EL (cell line): ENCODE results near the gene RPRD1B.
"Not testable (repeated sequence)": the region's sequence is repeated elsewhere in the genome, so short reads cannot be mapped to it uniquely, and the experiment has no call there.

Source experiments
- DNase-seq: peaks from one replicate; pipeline ENCODE4 v3.0.0-alpha.2; 2016

Gene RPRD1B

DNA sequence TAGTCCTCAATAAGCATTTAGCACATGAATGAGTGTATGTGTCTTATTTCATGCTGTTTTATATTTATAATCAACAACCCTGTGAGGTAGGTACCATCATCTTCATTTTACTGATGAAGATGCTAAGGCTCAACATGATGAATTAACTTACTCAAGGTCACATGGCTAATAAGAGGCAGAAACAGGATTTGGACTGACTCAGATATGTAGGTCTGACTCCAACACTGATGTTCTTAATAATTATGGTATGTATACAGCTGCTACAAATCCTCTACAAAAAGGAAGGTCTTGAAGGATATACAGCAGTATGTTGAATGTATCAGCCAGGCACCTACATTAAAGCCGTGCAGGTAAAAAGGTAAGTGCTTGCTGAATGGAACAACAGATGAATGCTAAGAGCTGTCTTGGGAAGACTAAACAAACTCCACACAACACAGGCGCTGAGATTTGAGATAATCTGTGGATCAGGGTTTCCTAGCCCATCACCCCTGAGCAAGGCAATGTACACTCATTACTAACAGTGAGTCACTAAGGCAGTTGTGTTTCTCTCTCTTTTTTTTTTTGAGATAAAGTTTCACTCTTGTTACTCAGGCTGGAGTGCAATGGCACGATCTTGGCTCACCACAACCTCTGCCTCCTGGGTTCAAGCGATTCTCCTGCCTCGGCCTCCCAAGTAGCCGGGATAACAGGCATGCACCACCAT is 32.2 kb upstream of the RPRD1B start:
- DNase-seq, result peak; percentile 72

DNA sequence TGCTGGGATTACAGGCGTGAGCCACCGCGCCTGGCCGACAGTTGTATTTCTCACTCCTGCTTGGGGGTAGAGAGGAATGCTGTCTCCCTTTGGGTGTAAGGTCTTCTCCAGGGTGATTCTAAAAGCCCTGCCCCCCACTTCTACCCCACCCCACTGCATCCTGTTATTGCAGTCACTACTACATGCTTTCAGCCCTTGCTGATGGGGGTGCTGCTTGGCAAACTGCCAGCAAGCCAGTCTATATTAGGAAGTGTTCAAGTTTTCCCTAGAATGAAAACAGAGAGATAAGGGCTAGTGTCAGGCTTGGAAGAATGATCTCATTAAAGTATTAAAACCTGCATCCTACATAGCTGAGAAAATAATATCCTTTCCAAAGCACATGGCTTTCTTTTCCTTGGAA is 31.6 kb upstream of the RPRD1B start:
- peak; percentile 18 for DNase-seq

DNA sequence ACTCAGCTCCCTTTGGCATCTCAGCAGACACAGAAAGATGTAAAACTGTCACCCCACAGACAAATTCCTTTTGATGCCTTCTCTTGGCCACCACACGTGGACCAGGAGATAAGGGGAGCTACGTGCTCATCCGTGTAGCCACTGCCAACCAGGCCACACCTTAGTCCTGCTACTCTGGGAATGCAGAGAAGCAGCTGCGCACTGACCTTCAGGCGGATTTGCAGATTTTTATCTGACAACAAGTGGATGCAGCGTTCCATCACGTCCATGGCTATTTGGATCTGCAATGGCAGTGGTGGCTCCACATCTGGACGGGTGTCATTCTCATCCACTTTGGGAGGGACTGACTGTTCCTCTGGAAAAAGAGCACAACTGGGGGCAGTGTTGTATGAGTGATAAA is 31.1 kb upstream of the RPRD1B start:
- DNase-seq, result no peak

DNA sequence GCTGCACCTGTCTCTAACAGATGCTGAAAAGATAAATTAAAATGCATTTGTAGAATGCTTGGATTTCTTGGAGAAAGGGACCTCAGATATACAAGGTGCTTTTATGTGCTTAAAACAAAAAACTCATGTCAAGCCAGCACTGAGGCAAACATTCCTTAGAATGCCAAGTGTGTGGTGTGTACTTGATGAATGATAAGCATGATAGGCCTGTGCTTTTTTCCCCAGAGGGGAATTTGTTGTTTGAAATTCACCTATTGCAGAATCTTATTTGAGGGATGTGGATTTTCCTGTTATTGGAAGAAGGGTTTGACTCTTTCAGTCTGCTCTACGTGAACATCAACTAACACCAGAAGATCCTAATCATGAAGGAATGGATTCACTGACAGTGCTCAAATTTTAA is 29.1 kb upstream of the RPRD1B start:
- DNase-seq, result no peak

GRCh38 chr20:38005903-38006302 is 27.6 kb upstream of the RPRD1B start:
- DNase-seq, result no peak

- no peak for DNase-seq
These were observed 26.0 kb upstream of the RPRD1B start for GRCh38 chr20:38007526-38007925.

DNA sequence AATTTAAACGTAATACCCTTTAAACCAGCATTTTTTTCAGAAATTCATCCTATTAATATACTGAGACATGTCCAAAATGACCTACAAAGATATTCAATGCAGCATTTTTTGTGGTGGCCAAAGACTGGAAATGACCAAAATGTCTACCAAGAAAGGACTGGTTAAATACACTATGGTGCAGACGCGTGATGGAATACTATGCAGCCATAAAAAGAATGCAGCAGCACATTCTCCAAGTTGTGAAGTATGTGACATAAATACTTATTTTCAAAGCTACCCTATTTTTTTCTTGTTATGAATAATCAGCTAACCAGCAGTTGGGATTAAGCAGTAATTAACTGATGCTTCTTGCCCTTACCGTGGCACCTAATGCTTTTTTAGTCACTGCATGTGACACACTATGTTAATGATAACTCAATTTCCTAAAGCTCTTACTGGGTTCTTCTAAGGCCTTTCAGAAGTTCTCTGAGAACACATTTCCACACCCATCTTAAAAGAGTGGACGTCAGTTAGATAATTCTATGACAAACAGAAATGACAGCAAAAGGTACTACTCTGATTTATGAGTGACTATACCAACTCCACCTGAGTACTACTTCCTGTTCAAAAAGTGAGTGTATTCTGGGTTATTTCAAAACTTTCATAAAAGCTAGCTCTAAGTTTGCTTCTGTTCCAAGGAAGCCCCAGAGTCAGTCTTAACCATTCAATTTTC is 25.2 kb upstream of the RPRD1B start:
- no peak for DNase-seq

- DNase-seq, result not testable (repeated sequence)
These were observed 24.1 kb upstream of the RPRD1B start for GRCh38 chr20:38009416-38009815.

DNA sequence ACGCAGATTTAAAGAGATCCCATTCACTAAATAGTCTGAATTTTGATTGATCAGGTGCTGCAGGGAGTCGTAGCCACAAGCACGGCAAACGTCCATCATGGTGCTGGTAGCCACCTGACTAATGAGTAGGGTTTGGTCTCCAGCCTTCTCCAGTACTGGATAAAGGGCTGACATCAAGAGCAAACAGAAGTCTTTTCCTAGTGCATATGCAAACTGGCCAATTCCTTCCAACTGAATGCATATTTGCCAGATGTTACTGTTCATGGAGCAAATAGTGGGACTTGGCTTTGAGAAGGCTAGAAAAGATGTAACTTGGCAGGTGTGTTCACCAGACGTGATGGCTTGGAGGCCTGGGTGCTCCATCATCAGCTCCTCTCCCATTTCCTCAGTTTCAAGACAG is 21.9 kb upstream of the RPRD1B start:
- no peak for DNase-seq

- DNase-seq, result no peak
These were observed 21.2 kb upstream of the RPRD1B start for GRCh38 chr20:38012332-38012731.

- DNase-seq, result no peak
These were observed 19.7 kb upstream of the RPRD1B start for GRCh38 chr20:38013887-38014286.

DNA sequence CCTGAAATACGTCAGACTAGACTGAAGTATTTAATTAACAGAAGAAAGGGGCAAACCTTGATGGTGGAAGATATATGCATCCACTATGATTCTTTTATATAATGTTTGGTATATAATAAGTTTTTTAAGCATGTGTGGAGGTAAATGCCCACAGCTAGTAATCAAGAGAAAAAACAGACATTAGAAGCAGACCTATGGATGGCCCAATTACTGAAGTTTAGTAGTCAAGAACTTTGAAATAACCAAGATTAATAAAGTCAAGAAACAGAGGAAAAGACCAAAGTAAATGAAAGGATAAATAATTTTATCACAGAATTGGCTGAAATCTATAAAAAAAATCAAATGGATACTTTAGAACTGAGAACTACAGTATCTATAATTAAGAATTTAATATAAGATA is 15.6 kb upstream of the RPRD1B start:
- no peak for DNase-seq

GRCh38 chr20:38018385-38018784 is 15.2 kb upstream of the RPRD1B start:
- DNase-seq, result no peak

DNA sequence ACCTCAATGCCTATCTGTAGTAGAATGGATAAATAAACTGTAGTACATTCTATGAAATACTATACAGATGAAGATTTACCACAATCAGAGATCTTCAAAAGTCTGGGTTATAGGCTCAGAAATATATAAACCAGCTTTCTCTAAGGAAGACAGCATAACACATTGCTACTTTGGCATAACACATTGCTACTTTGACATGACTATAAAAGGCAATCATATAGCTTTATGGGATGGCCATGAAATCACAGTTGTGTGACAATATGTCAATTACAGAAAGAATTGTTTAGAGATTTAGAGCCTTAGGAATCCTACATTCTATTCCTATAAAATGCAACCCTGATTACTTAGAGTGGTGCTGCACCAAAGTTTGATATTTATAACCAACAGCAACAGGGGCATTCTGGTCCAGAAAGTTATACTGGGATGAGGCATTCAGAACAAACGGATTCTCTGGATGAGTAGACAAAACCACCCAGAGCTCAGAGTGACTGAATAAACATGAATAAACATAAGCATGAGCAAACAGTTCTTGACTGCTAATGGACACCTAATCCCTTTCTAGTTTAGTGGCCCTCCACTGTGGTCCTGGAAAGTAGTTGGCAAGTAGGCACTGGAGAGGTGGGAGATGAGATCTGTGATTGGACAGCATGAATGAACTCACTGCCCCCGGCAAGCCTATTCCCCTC is 12.3 kb upstream of the RPRD1B start:
- DNase-seq, result no peak

DNA sequence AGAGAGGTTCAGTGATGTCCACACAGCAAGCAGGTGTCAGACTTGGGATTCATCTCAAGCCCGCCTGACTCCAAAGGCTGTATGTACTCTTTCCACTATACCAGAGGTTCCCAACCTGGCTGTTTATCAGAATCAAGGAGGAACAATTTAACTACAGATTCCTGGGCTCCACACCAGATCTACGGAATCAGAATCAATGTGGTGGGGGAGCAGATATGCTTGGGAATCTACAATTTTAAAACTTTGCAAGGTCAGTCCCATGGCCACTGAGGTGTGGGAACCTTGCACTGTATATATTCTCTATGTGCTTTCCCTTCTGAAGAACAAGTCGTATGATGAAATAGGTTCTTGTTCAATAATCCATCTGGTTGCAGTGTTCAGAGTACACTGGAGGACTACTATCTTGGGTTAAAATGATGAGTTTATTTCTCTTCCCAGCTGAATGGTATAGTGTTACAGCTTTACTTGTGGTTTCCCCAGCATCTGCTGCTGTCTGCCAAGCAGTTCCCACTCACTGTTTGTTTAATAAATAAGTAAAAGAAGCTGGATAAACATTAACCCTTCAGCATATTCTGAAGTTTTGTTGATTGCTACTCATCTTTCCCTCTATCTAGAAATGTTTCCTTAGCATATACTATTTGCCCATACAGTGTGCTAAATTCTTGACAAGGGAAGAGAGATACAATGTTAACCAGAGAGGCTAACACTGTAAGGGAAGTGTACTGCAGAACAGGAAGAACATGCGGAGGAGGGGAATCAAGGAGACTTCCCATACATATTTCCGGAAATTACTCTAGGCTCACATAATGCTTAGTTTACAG is 10.2 kb upstream of the RPRD1B start:
- peak; percentile 16 for DNase-seq

DNA sequence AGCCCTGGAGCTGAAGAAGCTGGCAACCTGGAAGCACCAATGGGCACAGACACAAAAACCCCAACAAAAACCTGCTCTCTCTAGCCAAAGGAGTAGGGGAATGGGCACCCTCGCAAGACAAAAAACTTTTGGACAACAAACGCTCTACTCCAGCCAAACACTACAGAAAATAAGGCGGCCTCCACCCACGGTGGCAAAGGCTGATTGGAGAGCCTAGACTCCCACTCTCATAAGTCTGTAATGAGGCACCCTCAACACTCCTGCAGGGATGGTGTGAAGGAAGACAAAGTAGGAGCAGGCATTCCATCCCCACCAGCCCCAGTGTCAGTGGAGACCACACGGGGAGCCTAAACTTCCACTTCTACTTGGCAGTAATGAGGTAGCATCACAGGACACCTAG is 9.1 kb upstream of the RPRD1B start:
- DNase-seq, result no peak

DNA sequence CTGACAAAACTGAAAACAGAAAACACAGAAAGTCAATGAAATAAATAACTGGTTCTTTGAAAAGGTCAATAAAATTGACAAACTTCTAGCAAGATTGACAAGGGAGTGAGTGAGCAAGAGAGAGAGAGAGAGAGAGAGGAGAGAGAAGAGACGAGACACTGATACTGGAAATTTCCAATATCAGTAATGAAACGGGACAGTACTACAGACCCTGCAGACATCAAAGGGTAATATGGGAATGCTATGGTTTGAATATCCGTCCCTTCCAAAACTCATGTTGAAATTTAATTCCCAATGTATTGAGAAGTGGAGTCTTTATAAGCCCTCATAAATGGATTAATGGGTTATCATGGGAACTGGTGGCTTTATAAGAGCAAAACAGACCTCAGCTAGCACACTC is 4.1 kb upstream of the RPRD1B start:
- DNase-seq, result no peak

GRCh38 chr20:38031957-38032356 is 1.6 kb upstream of the RPRD1B start:
- DNase-seq, result no peak

- DNase-seq, result no peak
These were observed 789 bp upstream of the RPRD1B start for GRCh38 chr20:38032585-38033329.

DNA sequence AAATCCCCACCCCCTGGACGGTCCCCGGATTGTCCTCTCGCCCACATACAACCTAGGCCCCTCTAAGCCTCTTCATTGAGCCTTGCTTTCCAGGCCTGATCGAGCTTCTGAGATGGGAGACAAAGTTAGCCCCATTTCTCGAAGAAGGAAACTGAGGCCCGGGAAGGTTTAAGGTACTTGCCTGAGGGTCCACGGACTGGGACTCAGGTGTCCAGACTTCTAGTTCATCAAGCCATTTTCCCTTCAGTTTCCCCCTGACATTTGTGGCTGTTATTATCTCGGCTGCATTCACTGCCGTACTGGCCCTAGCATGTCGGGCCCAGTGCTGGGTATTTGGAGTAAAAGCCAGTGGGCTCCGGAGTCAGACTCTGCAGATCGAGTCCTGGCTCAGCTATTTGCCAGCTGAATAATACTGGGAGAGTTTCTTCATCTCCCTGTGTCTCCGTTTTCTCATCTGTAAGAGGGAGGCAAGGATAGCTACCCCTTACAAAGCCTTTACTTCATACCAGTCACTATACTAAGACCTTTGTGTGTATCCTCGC is 633 bp downstream of the RPRD1B start:
- no peak for DNase-seq

DNA sequence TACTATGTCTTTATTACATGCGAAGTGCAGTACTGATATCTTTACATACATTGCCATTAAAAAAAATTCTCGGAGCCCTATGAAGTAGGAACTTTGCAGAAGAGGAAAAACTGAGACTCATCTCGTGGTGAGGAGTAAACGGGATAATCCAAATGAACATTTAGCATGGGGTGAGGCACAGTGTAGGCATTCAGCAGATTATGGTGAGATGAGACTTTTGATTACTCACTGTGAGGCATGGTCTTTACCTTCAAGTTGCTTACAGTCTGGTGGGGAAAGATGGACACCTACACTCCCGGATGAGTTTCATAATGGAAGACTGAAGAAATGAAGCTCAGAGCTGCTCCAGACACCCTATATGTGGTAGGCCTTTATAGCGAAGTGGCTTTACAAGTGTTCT is 1.4 kb downstream of the RPRD1B start:
- DNase-seq, result peak; percentile 10

DNA sequence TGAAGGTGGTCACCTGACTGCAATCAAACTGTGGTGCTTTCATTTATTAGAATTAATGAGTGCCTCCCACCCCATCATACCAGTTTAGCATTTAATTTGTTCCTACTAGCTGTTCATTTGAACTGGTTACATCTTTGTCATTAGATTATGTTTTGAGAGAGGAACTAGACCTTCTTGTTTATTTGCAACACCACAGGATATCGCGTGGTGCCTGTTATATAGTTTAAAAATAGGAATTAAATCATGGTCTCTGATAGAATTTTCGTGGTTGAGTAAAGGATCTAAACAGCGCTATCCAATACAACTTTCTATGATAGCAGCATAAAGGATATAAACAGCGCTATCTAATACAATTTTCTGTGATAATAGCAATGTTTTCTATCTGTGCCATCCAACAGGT is 2.8 kb downstream of the RPRD1B start:
- no peak for DNase-seq
